SHP77 (cell line): ENCODE measurements around the gene WDR47.
A peak's percentile ranks its signal among the peaks of the same experiment; 100 is the strongest.
"Not testable (repeated sequence)": the region's sequence is repeated elsewhere in the genome, so short reads cannot be mapped to it uniquely, and the experiment has no call there.

ENCODE experiments used
- DNase-seq, 2 experiments: peaks; one replicate each; lab custom pipeline; 2025; lab: John Stamatoyannopoulos, UW

The WDR47 gene

DNA sequence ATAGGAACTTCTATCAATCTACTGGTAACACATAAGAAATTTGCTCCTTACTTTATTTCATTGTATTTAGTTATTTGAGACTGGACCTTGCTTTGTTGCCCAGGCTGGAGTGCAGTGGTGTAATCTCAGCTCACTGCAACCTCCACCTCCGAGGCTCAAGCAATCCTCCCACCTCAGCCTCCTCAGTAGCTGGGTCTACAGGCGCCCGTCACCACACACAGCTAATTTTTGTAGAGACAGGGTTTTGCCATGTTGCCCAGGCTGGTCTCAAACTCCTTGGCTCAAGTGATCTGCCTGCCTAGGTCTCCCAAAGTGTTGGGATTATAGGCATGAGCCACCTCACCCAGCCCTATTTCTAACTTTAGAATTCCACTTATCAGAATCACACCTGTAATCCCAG, 10.2 kb upstream of the WDR47 start:
- DNase-seq = not testable (repeated sequence)

GRCh38 chr1:109050228-109050995, 8.5 kb upstream of the WDR47 start:
- DNase-seq = no peak

- DNase-seq = no peak
These were observed 6.4 kb upstream of the WDR47 start for GRCh38 chr1:109048335-109048734.

- DNase-seq = no peak
These were observed 5.4 kb upstream of the WDR47 start for GRCh38 chr1:109047339-109047738.

DNA sequence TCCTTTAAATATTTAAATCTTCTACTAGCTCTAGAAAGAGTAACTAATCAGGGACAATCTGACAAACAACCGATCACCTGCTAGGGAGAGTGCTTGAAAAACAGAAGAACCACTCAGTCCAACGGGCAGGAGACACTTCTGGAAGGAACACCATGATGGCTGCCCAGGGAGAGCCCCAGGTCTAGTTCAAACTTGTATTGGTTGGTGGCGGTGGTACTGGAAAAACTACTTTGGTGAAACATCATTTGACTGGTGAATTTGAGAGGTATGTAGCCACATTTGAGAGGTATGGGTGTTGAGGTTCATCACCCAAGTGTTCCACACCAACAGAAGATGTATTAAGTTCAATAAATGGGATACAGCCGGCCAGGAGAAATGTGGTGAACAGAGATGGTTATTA, 4.8 kb upstream of the WDR47 start:
- DNase-seq = no peak

DNA sequence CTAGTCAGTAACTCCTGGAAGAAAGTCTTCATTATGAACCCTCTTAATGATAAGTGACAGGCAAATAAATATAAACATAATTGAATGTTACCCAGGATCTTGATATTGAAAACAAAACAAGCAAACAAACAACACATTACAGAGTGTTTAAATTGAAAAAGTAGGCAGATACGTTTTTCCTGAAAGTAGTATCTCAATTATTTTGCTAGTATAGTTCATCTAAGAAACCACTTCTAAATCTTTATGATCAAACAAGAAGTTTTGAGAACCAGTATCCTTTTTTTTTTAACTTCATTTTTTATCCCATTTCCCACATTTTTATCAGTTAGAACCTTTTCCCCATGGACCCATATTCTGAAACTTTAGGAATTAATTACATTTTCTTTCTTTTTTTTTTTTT, 3.7 kb upstream of the WDR47 start:
- DNase-seq = no peak

DNA sequence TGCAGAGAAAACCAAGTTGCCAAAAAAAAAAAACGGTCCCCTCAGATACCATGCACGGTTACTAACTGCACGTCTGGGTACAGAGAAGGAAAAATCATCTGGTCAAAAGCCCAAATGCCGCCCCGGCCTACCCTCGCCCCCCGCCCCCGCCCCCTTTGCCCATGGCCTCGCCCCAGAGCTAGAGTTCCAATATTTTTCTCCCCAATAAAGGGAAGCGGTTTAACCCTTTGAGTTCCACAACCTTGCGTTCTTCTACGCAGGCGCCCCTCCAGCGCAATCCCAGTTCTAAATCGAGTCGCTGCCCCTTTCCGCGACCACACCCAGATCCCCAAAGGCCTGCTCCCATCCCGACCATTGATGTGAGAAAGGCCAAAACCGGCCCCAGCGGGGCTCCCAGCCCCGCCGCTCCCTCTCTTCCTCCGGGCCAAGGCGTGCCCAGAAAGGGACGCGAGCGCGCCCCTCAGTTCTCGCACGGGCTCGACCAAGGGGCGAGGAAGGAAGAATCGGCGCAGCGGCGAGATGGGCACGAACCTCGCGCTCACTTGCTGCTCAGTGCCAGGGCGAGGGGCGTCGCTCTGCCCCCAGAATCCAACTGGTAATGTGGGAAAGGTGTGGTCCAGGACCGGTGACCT, 797 bp downstream of the WDR47 start:
- DNase-seq = peak; percentile 8 to 28

GRCh38 chr1:109040627-109040988, 1.3 kb downstream of the WDR47 start:
- DNase-seq = no peak

DNA sequence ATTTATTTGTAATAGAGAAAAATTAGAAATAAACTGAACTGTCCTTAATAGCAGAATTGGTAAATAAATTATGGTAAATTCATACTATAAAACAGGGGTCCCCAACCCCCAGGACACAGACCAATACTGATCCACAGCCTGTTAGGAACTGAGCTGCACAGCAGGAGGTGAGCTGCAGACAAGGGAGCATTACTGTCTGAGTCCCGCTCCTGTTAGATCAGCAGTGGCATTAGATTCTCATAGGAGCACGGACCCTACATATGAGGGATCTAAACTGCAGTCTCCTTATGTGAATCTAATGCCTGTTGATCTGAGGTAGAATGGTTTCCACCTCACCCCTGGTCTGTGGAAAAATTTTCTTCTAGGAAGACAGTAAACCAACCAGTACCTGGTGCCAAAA, 7.5 kb downstream of the WDR47 start:
- no peak for DNase-seq

- not testable (repeated sequence) for DNase-seq
These were observed 12.4 kb downstream of the WDR47 start for GRCh38 chr1:109029493-109029892.

DNA sequence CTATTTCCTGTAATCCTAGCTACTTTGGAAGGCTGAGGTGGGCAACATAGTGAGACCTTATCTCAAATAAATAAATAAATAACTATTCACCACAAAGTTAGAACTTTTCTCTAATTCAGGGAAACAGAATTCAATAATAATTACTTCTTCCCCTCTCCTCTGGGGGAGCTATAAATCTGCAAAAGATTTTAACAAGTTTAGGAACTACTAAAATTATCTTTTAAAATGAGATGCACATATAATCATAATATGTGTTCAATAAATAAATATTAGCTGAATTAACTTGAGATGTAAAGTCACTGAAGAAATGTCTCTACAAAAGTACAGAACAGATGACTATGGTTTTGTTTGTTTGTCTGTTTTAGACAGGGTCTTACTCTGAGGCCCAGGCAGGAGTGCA, 14.1 kb downstream of the WDR47 start:
- DNase-seq = no peak

- DNase-seq = no peak
These were observed 16.2 kb downstream of the WDR47 start for GRCh38 chr1:109025694-109026093.

- DNase-seq = no peak
These were observed 17.3 kb downstream of the WDR47 start for GRCh38 chr1:109024646-109025045.

GRCh38 chr1:109020693-109021257, 21.1 kb downstream of the WDR47 start:
- DNase-seq = no peak

DNA sequence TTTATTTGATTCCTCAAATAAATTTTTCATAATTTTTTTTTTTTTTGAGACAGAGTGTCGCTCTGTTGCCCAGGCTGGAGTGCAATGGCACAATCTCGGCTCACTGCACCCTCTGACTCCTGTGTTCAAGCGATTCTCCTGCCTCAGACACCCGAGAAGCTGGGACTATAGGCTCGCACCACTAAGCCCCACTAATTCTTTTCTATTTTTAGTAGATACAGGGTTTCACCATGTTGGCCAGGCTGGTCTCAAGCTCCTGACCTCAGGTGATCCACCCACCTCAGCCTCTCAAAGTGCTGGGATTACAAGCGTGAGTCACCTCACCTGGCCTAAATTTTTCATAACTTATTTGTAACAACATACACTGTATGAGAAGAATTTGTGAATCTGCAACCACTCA, 24.2 kb downstream of the WDR47 start:
- not testable (repeated sequence) for DNase-seq

DNA sequence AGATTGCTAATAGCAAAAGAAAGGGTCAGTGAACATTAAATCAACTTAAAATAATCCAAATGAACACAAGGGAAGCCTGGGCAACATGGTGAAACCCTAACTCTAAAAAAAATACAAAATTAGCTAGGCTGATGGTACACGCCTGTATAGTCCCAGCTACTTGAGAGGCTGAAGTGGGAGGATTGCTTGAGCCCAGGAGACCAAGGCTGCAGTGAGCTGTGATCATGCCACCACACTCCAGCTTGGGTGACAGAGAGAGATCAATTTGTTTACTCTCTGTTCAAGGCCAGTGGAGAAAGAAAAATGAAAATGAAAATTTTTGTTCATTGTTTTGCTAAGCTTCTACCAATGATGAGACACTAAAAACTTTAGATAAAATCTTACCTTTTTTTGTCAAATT, 24.8 kb downstream of the WDR47 start:
- no peak for DNase-seq

GRCh38 chr1:109011335-109011734, 30.6 kb downstream of the WDR47 start:
- no peak for DNase-seq

DNA sequence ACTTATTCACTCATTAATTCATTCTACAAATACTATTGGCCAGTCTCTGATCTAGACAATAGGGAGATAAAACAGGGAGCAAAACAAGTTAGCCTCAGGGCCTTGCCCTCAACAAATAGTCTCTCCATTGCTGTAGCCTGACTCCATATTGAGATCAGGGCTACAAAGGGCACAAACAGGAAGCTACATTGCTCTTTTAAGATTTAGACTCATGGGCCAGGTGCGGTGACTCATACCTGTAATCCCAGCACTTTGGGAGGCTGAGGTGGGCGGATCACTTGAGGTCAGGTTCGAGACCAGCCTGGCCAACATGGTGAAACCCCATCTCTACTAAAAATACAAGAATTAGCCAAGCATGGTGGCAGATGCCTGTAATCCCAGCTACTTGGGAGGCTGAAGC, 45.3 kb downstream of the WDR47 start:
- DNase-seq = not testable (repeated sequence)

DNA sequence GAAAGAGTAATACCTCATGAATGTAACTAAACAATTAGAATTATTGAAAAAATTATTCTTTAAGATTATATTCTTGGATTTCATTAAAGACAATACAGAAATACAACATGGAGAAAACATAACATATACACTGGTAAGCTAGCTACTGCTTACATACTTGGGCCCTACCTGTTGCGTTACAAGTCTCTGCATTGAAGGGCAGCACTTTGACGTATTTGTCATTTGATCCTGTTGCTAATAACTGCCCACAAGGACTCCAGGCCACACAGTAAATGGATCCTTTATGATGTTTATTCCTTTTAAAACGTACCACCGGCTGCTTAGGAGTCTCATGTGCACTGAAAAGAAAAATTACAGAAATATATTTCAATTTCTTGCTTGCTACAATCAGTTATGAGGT, 58.8 kb downstream of the WDR47 start:
- no peak for DNase-seq

GRCh38 chr1:108976658-108977057, 65.2 kb downstream of the WDR47 start:
- no peak for DNase-seq

DNA sequence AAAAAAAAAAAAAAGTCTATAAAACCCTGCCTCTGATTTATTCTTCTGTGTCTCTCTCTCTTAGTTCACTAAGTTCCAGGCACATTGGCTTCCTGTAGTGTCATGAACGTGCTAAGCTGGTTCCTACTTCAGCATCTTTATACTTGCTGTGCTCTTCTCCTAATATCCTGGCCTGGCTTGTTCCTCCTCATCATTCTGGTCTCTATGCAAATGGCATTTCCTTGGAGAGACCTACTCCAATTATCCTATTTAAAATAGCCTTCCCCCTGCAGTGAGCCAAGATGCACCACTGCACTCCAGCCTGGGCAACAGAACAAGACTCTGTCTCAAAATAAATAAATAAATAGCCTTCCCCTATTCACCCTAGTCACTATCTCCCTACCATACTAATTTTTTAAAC, 69.0 kb downstream of the WDR47 start:
- DNase-seq = no peak

DNA sequence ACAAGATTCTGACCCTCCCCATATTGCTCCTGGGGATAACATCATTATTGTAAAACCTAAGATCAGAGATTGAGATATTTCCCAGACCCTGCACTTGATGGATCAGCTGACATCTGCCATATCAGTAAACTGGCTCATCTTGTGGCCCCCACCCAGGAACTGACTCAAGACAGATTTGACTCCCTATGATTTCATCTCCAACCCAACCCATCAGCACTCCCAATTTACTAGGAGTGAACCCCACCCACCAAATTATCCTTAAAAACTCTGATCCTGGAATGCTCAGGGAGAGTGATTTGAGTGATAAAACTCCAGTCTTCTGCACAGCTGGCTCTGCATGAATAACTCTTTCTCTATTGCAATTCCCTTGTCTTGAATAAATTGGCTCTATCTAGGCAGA, 72.6 kb downstream of the WDR47 start:
- no peak for DNase-seq

DNA sequence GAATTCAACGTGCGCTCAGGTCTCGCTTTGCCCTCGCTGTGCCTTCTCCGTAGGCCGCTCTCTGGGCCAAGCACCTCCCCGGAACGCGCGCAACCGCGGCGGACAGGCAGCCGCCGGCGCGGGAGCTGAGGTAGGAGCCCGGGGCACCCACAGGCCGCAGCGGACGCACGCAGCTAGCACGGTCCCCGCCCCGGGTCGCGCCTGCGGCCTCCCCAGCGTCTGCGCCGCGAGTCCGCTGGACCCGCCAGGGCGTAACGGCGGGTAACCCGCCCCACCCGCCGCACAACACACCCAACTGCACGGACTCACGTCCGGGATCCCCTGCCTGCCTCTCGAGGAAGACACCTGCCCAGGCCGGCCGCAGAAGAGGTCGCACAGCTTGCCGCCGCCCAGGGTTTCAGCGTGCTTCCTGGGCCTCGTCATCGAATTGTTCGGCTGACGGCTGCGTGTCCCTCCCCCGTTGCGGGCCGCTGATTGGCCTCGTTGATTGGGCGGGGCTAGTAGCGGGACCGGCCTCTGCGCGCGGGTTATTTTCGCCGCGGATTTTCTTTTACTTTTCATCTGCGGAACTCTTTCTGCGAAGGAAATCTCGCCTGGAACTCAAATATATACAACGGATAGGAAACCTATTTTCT, 78.7 kb downstream of the WDR47 start, which contains the start of gene CLCC1:
Gene CLCC1 (minus strand): TSS at position 433 of the 635 bp plus-strand sequence. CDS start 13,047 bp downstream, outside the sequence.
- peak; percentile 88 to 94 for DNase-seq
